Spleen (tissue), 11 donors: ENCODE data around the gene FBXW7. TPM values are rescaled to one million over a fixed set of nuclear protein-coding genes. Genes with fewer than 3 reads are reported as not detected.

ENCODE experiments used
- DNase-seq: peaks from one replicate; pipeline ENCODE4 v3.0.0-alpha.2; 2020
- H3K27ac ChIP-seq, 8 donors: fragments of 200-600 bp; sonication (generic) in 7 of 8; 1 replicate in 4 of 8; 2 replicates in 4 of 8; pipeline versions ENCODE4 v1.5.0 to v1.8.0; 2016 to 2021; ENCODE audit warnings: inconsistent platforms in 4 of 8, mild to moderate bottlenecking in 4 of 8, moderate library complexity in 1 of 8
- H3K27me3 ChIP-seq, 7 donors: fragments of 200-600 bp; sonication (generic) in 6 of 7; replicated peaks in 1 of 7; 1 replicate in 4 of 7; 2 replicates in 3 of 7; pipeline versions ENCODE4 v1.5.0 to v1.8.0; 2016 to 2021; ENCODE audit warnings: inconsistent platforms in 3 of 7, mild to moderate bottlenecking in 1 of 7
- H3K36me3 ChIP-seq, 6 donors: fragments of 200-600 bp; sonication (generic) in 5 of 6; 1 replicate in 4 of 6; 2 replicates in 2 of 6; pipeline versions ENCODE4 v1.5.0 to v1.8.0; 2016 to 2021; ENCODE audit warnings: inconsistent platforms in 2 of 6
- H3K4me1 ChIP-seq, 6 donors: fragments of 200-600 bp; sonication (generic) in 5 of 6; 1 replicate in 3 of 6; 2 replicates in 3 of 6; pipeline versions ENCODE4 v1.5.0 to v1.8.0; 2016 to 2021; ENCODE audit warnings: inconsistent platforms in 3 of 6
- H3K4me3 ChIP-seq, 8 donors: fragments of 200-600 bp; sonication (generic) in 7 of 8; 1 replicate in 4 of 8; 2 replicates in 4 of 8; pipeline versions ENCODE4 v1.5.0 to v1.8.0; 2016 to 2021; ENCODE audit warnings: inconsistent platforms in 4 of 8, mild to moderate bottlenecking in 4 of 8, moderate library complexity in 2 of 8
- H3K9me3 ChIP-seq, 8 donors: fragments of 200-600 bp; sonication (generic) in 7 of 8; 1 replicate in 4 of 8; 2 replicates in 4 of 8; pipeline versions ENCODE4 v1.5.0 to v1.8.0; 2016 to 2021; ENCODE audit warnings: inconsistent platforms in 4 of 8
- CTCF ChIP-seq, 11 experiments: fragments of 200-600 bp in 7 of 11; fragments of 450-650 bp in 4 of 11; sonication (generic) in 4 of 11; IDR thresholded peaks in 8 of 11; conservative IDR thresholded peaks in 3 of 11; 1 replicate in 7 of 11; 2 replicates in 4 of 11; pipeline versions ENCODE4 v1.4.0 to v1.8.0; 2016 to 2021; ENCODE audit warnings: antibody characterized with exemption in 11 of 11, inconsistent platforms in 4 of 11, mild to moderate bottlenecking in 1 of 11
- POLR2A ChIP-seq, 3 donors: fragments of 450-650 bp; IDR thresholded peaks; one replicate each; pipeline ENCODE4 v1.5.1; 2017; ENCODE audit warnings: antibody characterized with exemption in 3 of 3, mild to moderate bottlenecking in 1 of 3
- POLR2AphosphoS5 ChIP-seq, 3 donors: sonication (generic); formaldehyde crosslinking; IDR thresholded peaks; one replicate each; pipeline ENCODE4 v1.5.1; 2017; ENCODE audit warnings: antibody characterized with exemption in 3 of 3
- WGBS, 5 donors: extraction: QIAGEN DNeasy Blood & Tissue Kit in 3 of 5; methylation state at CpG; one replicate each; pipeline versions ENCODE4 v1.1.5 to v1.1.7; 2013 to 2018; 5-methylcytosine and 5-hydroxymethylcytosine counted together
- intact Hi-C: fragments of 100-400 bp; cut with DNase I; formaldehyde crosslinking; loops from one replicate; pipeline ENCODE4 v1.15.0; 2023; ENCODE audit warnings: low total_unique reads
- polyA plus RNA-seq, 3 donors: library from polyadenylated mRNA; stranded (reverse); fragments of 200-250 nt; gene quantifications; one replicate each; pipeline ENCODE4 v1.2.1, GENCODE V29; 2013
- total RNA-seq, 7 donors: library from RNA; depleted of rRNA in 3 of 7; stranded (reverse); fragments of >200 nt in 3 of 7; fragmentation: NEBNext Ultra II Directional in 4 of 7; extraction: Animal tissue kit (Norgen Biotek cat#: 25700) in 4 of 7; gene quantifications; one replicate each; pipeline versions ENCODE4 v1.1.0 to v1.2.1, GENCODE V29; 2016 to 2021
- donor health status: healthy with polysubstance abuse.
- donor health status: DM: no; HTN: no; CAD: no; lungs with moderate emphysema.
- donor health status: DM: no; HTN: no; CAD: no.
- donor health status: Bipolar disorder and iron deficiency.
- donor health status: healthy.
- donor health status: DM: no; HTN: no; CAD: no.
- donor health status: DM: yes; HTN: yes; CAD: no.

FBXW7 gene
- total and polyA plus RNA-seq, 10 donors, result 11.5 to 140 (median 79.9) TPM

- Histone ChIP-seq H3K36me3 (no peaks in the 10 kb centered on the region), H3K27ac (no peak overlapping the region), H3K4me1 (no peaks in the 10 kb centered on the region), H3K4me3 (no peak overlapping the region), H3K27me3 (no peaks in the 10 kb centered on the region), H3K9me3 (no peaks in the 10 kb centered on the region)
- intact Hi-C loops, result no loop called here
- DNase-seq, result no peak
- WGBS, 5 donors, result 75 to 88% (median 84%) methylated on average over 1 of the region's 1 CpG
- no peak for TF ChIP-seq POLR2A (IDR thresholded peaks at IDR 0.05)
- TF ChIP-seq POLR2AphosphoS5 (IDR thresholded peaks at IDR 0.05), result no peak
- no peak for TF ChIP-seq CTCF (IDR thresholded peaks at IDR 0.05 in 8 of 11, conservative IDR thresholded peaks at IDR 0.05 in 3 of 11)
Measured at GRCh38 chr4:152306541-152306940, 229.4 kb downstream of the FBXW7 start.

DNA sequence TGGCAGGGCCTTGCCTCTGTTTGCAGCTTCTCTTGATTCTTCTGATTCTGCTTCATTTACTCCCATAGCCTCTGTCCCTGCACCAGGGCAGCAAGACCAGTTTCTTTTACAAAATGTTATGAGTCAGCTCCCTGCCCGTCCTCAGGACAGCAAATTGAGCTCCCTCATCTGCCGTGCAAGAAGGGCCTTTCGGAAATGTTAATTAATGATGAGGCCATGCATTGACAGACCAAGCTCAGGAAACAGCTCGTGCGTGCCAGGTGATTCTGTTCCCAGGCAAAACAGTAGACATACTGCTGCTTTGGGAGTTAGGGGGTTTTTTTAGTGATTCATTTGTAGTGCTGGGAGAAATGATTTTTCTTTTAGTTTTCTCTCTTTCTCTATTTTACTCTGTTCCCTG lies 231.7 kb downstream of the FBXW7 start:
- no peak for DNase-seq
- intact Hi-C loops, result no loop called here
- Histone ChIP-seq H3K36me3 (no peaks in the 10 kb centered on the region), H3K4me3 (no peak overlapping the region), H3K27ac (no peak overlapping the region), H3K9me3 (no peaks in the 10 kb centered on the region), H3K4me1 (no peaks in the 10 kb centered on the region), H3K27me3 (no peaks in the 10 kb centered on the region)
- WGBS, 5 donors, result 60 to 87% (median 79%) methylated on average over 5 of the region's 5 CpGs
- TF ChIP-seq POLR2AphosphoS5 (IDR thresholded peaks at IDR 0.05), result no peak
- no peak for TF ChIP-seq POLR2A (IDR thresholded peaks at IDR 0.05)
- TF ChIP-seq CTCF (IDR thresholded peaks at IDR 0.05 in 8 of 11, conservative IDR thresholded peaks at IDR 0.05 in 3 of 11), result no peak

DNA sequence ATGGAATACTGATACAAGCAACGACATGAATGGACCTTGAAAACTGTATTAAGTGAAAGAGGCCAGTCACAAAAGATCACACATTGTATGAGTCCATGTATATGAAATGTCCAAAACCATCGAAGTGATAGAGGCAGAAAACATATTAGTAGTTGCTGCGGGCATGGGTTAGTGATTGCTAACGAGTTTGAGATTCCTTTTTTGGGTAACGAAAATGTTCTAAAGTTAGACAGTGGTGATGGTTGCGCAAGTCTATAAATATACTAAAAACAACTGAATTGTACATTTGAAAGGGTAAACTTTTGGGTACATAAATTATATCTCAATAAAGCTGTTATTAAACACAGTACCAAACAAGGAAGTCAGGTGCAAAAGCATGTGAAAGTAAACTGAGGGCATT lies 234.5 kb downstream of the FBXW7 start:
- H3K4me1 ChIP-seq, result no peaks in the 10 kb centered on the region
- H3K27ac ChIP-seq, result no peak overlapping the region
- no peak overlapping the region for H3K4me3 ChIP-seq
- WGBS, 5 donors, result 75 to 92% (median 76%) methylated on average over 6 of the region's 6 CpGs
- TF ChIP-seq POLR2A (IDR thresholded peaks at IDR 0.05) (no peak), CTCF (IDR thresholded peaks at IDR 0.05 in 8 of 11, conservative IDR thresholded peaks at IDR 0.05 in 3 of 11) (no peak), POLR2AphosphoS5 (IDR thresholded peaks at IDR 0.05) (no peak)
- no peak for DNase-seq
- H3K36me3 ChIP-seq, result no peaks in the 10 kb centered on the region
- intact Hi-C loops, result no loop called here
- H3K9me3 ChIP-seq, result no peaks in the 10 kb centered on the region
- H3K27me3 ChIP-seq, result no peaks in the 10 kb centered on the region

- Histone ChIP-seq H3K4me1 (no peaks in the 10 kb centered on the region), H3K4me3 (no peak overlapping the region), H3K27ac (no peak overlapping the region), H3K36me3 (no peaks in the 10 kb centered on the region), H3K9me3 (no peaks in the 10 kb centered on the region), H3K27me3 (no peaks in the 10 kb centered on the region)
- DNase-seq, result no peak
- intact Hi-C loops, result no loop called here
- no peak for TF ChIP-seq POLR2A (IDR thresholded peaks at IDR 0.05)
- TF ChIP-seq CTCF (IDR thresholded peaks at IDR 0.05 in 8 of 11, conservative IDR thresholded peaks at IDR 0.05 in 3 of 11), result no peak
- no peak for TF ChIP-seq POLR2AphosphoS5 (IDR thresholded peaks at IDR 0.05)
- WGBS, 5 donors, result 81 to 94% (median 88%) methylated on average over 3 of the region's 3 CpGs
Measured at GRCh38 chr4:152299553-152299952, 236.3 kb downstream of the FBXW7 start.
